PC-9 (cell line): ENCODE data around the gene RFX8. TPM values are rescaled to one million over a fixed set of nuclear protein-coding genes. Genes with fewer than 3 reads are reported as not detected.

Experiments
- BruUV-seq: library from RNA; stranded (reverse); fragments of 400-500 nt; replicated peaks from 2 replicates; lab custom pipeline; 2021; lab: Mats Ljungman, UMichigan
- CTCF ChIA-PET: fragments of 300-600 bp; sonication (Branson Sonifier 250); formaldehyde crosslinking; loops from one replicate; lab custom pipeline; 2022; ENCODE audit warnings: antibody characterized with exemption; lab: Charles Lee
- POLR2A ChIA-PET: fragments of 300-600 bp; sonication (Branson Sonifier 250); formaldehyde crosslinking; loops from one replicate; lab custom pipeline; 2022; ENCODE audit warnings: antibody characterized with exemption; ENCODE audit not compliant: unreplicated experiment; lab: Charles Lee
- DNase-seq, 2 experiments: peaks; one replicate each; pipeline versions ENCODE4 v3.0.0 to v3.0.0-alpha.2; 2015 to 2022; ENCODE audit warnings: mixed read lengths in 1 of 2
- H2AFZ ChIP-seq: fragments of 200-600 bp; sonication (generic); 2 replicates; pipeline ENCODE4 v1.8.1; 2017; ENCODE audit warnings: antibody characterized with exemption
- H3F3A ChIP-seq: fragments of 200-600 bp; sonication (generic); 2 replicates; pipeline ENCODE4 v1.8.1; 2017; ENCODE audit warnings: antibody characterized with exemption, mild to moderate bottlenecking, low read depth; ENCODE audit not compliant: insufficient read depth
- H3K27ac ChIP-seq: fragments of 200-600 bp; sonication (generic); 2 replicates; pipeline ENCODE4 v1.6.1; 2016; ENCODE audit warnings: mixed run types
- H3K27me3 ChIP-seq: fragments of 200-600 bp; sonication (generic); 2 replicates; pipeline ENCODE4 v1.6.1; 2016; ENCODE audit warnings: low read depth, mixed run types; ENCODE audit not compliant: insufficient read depth
- H3K36me3 ChIP-seq: fragments of 200-600 bp; sonication (generic); 2 replicates; pipeline ENCODE4 v1.6.1; 2016; ENCODE audit warnings: low read depth, mixed run types
- H3K4me1 ChIP-seq: fragments of 200-600 bp; sonication (generic); replicated peaks from 2 replicates; pipeline ENCODE4 v1.6.1; 2016; ENCODE audit warnings: mixed run types; ENCODE audit not compliant: insufficient read depth
- H3K4me2 ChIP-seq: fragments of 200-600 bp; sonication (generic); 2 replicates; pipeline ENCODE4 v1.6.1; 2017; ENCODE audit warnings: mixed run types
- H3K4me3 ChIP-seq: fragments of 200-600 bp; sonication (generic); 2 replicates; pipeline ENCODE4 v1.6.1; 2016; ENCODE audit warnings: mixed run types
- H3K79me2 ChIP-seq: fragments of 200-600 bp; sonication (generic); 2 replicates; pipeline ENCODE4 v1.6.1; 2017; ENCODE audit warnings: low read depth, mixed run types
- H3K9me2 ChIP-seq: fragments of 200-600 bp; sonication (generic); 2 replicates; pipeline ENCODE4 v1.8.1; 2017; ENCODE audit warnings: mild to moderate bottlenecking; ENCODE audit not compliant: insufficient read depth
- H3K9me3 ChIP-seq: fragments of 200-600 bp; sonication (generic); 2 replicates; pipeline ENCODE4 v1.8.1; 2016; ENCODE audit warnings: low read depth; ENCODE audit not compliant: insufficient read depth
- H4K20me1 ChIP-seq: fragments of 200-600 bp; sonication (generic); 2 replicates; pipeline ENCODE4 v1.8.1; 2017; ENCODE audit not compliant: insufficient read depth
- EZH2 ChIP-seq: fragments of 200-600 bp; sonication (generic); IDR thresholded peaks from 2 replicates; pipeline ENCODE4 v1.8.0; 2017; ENCODE audit warnings: antibody characterized with exemption, low read depth
- intact Hi-C: fragments of 100-400 bp; cut with micrococcal nuclease; formaldehyde crosslinking; loops from one replicate; pipeline ENCODE4 v1.10.0; 2022; ENCODE audit not compliant: unreplicated experiment
- total RNA-seq: library from RNA; stranded (reverse); gene quantifications from 2 replicates; pipeline ENCODE4 v1.2.3, GENCODE V29; 2021
- TF ChIP-seq, protein P1 (sequence below): fragments of 200-600 bp; sonication (generic); conservative IDR thresholded peaks from 2 replicates; pipeline ENCODE4 v1.6.1; 2017; ENCODE audit warnings: mixed run types, antibody characterized with exemption, mild to moderate bottlenecking, moderate library complexity

RFX8 gene
- total RNA-seq, 1 experiment from 2014 or later, result not detected

GRCh38 chr2:101428422-101429176 is 46.3 kb downstream of the RFX8 start:
- CTCF ChIA-PET, result no interaction called here
- no TSS peak for BruUV-seq
- Histone ChIP-seq H4K20me1 (no peaks in the 10 kb centered on the region), H3K4me1 (no peaks in the 10 kb centered on the region), H3K27ac (no peak overlapping the region), H3K27me3 (no peaks in the 10 kb centered on the region), H3K4me2 (no peak overlapping the region), H3K4me3 (no peak overlapping the region), H3K79me2 (no peaks in the 10 kb centered on the region), H3F3A (no peaks in the 10 kb centered on the region), H2AFZ (no peak overlapping the region), H3K9me2 (no peaks in the 10 kb centered on the region), H3K36me3 (no peaks in the 10 kb centered on the region), H3K9me3 (no peaks in the 10 kb centered on the region)
- POLR2A ChIA-PET, result no interaction called here
- intact Hi-C loops, result no loop called here
- TF ChIP-seq, protein P1, sequence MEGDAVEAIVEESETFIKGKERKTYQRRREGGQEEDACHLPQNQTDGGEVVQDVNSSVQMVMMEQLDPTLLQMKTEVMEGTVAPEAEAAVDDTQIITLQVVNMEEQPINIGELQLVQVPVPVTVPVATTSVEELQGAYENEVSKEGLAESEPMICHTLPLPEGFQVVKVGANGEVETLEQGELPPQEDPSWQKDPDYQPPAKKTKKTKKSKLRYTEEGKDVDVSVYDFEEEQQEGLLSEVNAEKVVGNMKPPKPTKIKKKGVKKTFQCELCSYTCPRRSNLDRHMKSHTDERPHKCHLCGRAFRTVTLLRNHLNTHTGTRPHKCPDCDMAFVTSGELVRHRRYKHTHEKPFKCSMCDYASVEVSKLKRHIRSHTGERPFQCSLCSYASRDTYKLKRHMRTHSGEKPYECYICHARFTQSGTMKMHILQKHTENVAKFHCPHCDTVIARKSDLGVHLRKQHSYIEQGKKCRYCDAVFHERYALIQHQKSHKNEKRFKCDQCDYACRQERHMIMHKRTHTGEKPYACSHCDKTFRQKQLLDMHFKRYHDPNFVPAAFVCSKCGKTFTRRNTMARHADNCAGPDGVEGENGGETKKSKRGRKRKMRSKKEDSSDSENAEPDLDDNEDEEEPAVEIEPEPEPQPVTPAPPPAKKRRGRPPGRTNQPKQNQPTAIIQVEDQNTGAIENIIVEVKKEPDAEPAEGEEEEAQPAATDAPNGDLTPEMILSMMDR, result no peak
- DNase-seq, result no peak

DNA sequence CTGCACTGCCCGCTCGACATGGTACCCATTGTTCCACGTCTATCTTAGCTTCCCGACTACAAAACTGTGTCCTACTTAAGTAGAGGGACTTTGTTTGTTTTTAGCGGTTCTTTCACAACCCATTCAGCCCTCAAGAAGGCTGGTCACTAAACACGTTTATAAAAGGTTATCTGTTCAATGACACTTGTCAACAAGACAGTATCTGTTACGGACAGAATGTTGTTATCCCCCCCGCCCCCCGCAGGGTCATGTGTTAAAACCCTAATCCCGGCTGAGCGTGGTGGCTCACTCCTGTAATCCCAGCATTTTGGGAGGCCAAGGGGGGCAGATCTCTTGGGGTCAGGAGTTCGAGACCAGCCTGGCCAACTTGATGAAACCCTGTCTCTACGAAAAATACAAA is 47.2 kb downstream of the RFX8 start:
- Histone ChIP-seq H3F3A (no peaks in the 10 kb centered on the region), H3K4me3 (no peak overlapping the region), H3K4me2 (no peak overlapping the region), H3K79me2 (no peaks in the 10 kb centered on the region), H2AFZ (no peak overlapping the region), H4K20me1 (no peaks in the 10 kb centered on the region), H3K9me3 (no peaks in the 10 kb centered on the region), H3K27me3 (no peaks in the 10 kb centered on the region), H3K4me1 (no peaks in the 10 kb centered on the region), H3K27ac (no peak overlapping the region), H3K36me3 (no peaks in the 10 kb centered on the region), H3K9me2 (no peaks in the 10 kb centered on the region)
- CTCF ChIA-PET, result no interaction called here
- TF ChIP-seq EZH2, result no peak
- TF ChIP-seq, protein P1, result no peak
- POLR2A ChIA-PET, result no interaction called here
- no peak for DNase-seq
- no TSS peak for BruUV-seq
- intact Hi-C loops, result no loop called here

GRCh38 chr2:101427240-101427639 is 47.7 kb downstream of the RFX8 start:
- Histone ChIP-seq H3K4me1 (no peaks in the 10 kb centered on the region), H3K4me3 (no peak overlapping the region), H3F3A (no peaks in the 10 kb centered on the region), H3K9me3 (no peaks in the 10 kb centered on the region), H3K36me3 (no peaks in the 10 kb centered on the region), H2AFZ (no peak overlapping the region), H3K4me2 (no peak overlapping the region), H4K20me1 (no peaks in the 10 kb centered on the region), H3K27me3 (no peaks in the 10 kb centered on the region), H3K79me2 (no peaks in the 10 kb centered on the region), H3K27ac (no peak overlapping the region), H3K9me2 (no peaks in the 10 kb centered on the region)
- ChIA-PET POLR2A (no interaction called here), CTCF (no interaction called here)
- intact Hi-C loops, result no loop called here
- no peak for DNase-seq
- TF ChIP-seq, protein P1, result no peak
- no peak for TF ChIP-seq EZH2
- BruUV-seq, result no TSS peak
